Upper lobe of right lung (tissue), 1 donor: ENCODE data around the gene EFR3B. TPM values are rescaled to one million over a fixed set of nuclear protein-coding genes. Genes with fewer than 3 reads are reported as not detected.
A peak's percentile ranks its signal among the peaks of the same experiment; 100 is the strongest.

Experiments
- ATAC-seq: fragments of 200-7000 bp; cut with Tn5 transposase; one replicate; pipeline ENCODE4 v1.9.1; 2020; ENCODE audit warnings: mild to moderate bottlenecking, moderate library complexity
- DNase-seq: peaks from one replicate; pipeline ENCODE4 v3.0.0-alpha.2; 2020
- H3K27ac ChIP-seq: fragments of 200-600 bp; one replicate; pipeline ENCODE4 v1.8.0; 2022
- H3K27me3 ChIP-seq: fragments of 200-600 bp; one replicate; pipeline ENCODE4 v1.8.0; 2022; ENCODE audit warnings: mild to moderate bottlenecking
- H3K36me3 ChIP-seq: fragments of 200-600 bp; one replicate; pipeline ENCODE4 v1.8.0; 2022
- H3K4me1 ChIP-seq: fragments of 200-600 bp; one replicate; pipeline ENCODE4 v1.8.0; 2022
- H3K4me3 ChIP-seq: fragments of 200-600 bp; one replicate; pipeline ENCODE4 v1.8.0; 2022; ENCODE audit warnings: mild to moderate bottlenecking
- H3K9me3 ChIP-seq: fragments of 200-600 bp; one replicate; pipeline ENCODE4 v1.8.0; 2022
- CTCF ChIP-seq: fragments of 200-600 bp; IDR thresholded peaks from one replicate; pipeline ENCODE4 v1.8.0; 2022; ENCODE audit warnings: antibody characterized with exemption
- intact Hi-C: fragments of 100-400 bp; cut with DNase I; formaldehyde crosslinking; loops from one replicate; pipeline ENCODE4 v1.11.0; 2022
- total RNA-seq: library from RNA; stranded (reverse); fragmentation: NEBNext Ultra II Directional; extraction: Animal tissue kit (Norgen Biotek cat#: 25700); gene quantifications from one replicate; pipeline ENCODE4 v1.2.1, GENCODE V29; 2021
- donor health status: DM: no; HTN: yes; CAD: no; lungs with severe emphysema.

The EFR3B gene
- total RNA-seq, 1 donor from 2014 or later: 10.7 TPM

GRCh38 chr2:25036221-25036559 lies 5.7 kb upstream of the EFR3B start:
- intact Hi-C loops: no loop called here

GRCh38 chr2:25039126-25039525 lies 2.8 kb upstream of the EFR3B start:
- no peak overlapping the region for H3K4me3 ChIP-seq
- peaks cover 19% of the 10 kb centered on the region for H3K4me1 ChIP-seq
- no peak overlapping the region for H3K27ac ChIP-seq
- intact Hi-C loops: no loop called here
- H3K9me3 ChIP-seq: no peaks in the 10 kb centered on the region
- no peaks in the 10 kb centered on the region for H3K36me3 ChIP-seq
- no peak for TF ChIP-seq CTCF
- ATAC-seq: no peak
- DNase-seq: no peak
- H3K27me3 ChIP-seq: peaks cover 7% of the 10 kb centered on the region

More at GRCh38 chr2:25036221-25036559, 5.7 kb upstream of the EFR3B start:
- Histone ChIP-seq H3K4me3 (no peak overlapping the region), H3K27me3 (no peaks in the 10 kb centered on the region), H3K27ac (no peak overlapping the region), H3K9me3 (no peaks in the 10 kb centered on the region), H3K4me1 (peaks cover under 1% of the 10 kb centered on the region), H3K36me3 (no peaks in the 10 kb centered on the region)
- DNase-seq (no peak), ATAC-seq (no peak)
- no peak for TF ChIP-seq CTCF

- ATAC-seq: peak; percentile 61
These were observed 459 bp upstream of the EFR3B start for GRCh38 chr2:25041307-25041927.

GRCh38 chr2:25042321-25043240 lies 705 bp downstream of the EFR3B start:
- peak overlapping the region; percentile 80 for H3K4me3 ChIP-seq
- H3K9me3 ChIP-seq: no peaks in the 10 kb centered on the region
- no peaks in the 10 kb centered on the region for H3K36me3 ChIP-seq
- H3K27ac ChIP-seq: peak overlapping the region; percentile 51
- DNase-seq (peak; percentile 68), ATAC-seq (peak; percentile 34)
- H3K27me3 ChIP-seq: peaks cover 16% of the 10 kb centered on the region
- intact Hi-C loops: no loop called here
- H3K4me1 ChIP-seq: peaks cover 19% of the 10 kb centered on the region
- TF ChIP-seq CTCF: no peak

More at GRCh38 chr2:25041307-25041927, 459 bp upstream of the EFR3B start:
- DNase-seq: peak; percentile 84
- Histone ChIP-seq H3K27me3 (peaks cover 16% of the 10 kb centered on the region), H3K4me3 (peak overlapping the region; percentile 80), H3K4me1 (peaks cover 19% of the 10 kb centered on the region), H3K36me3 (no peaks in the 10 kb centered on the region), H3K27ac (peak overlapping the region; percentile 67), H3K9me3 (no peaks in the 10 kb centered on the region)
- intact Hi-C loops: no loop called here
- peak; percentile 34 for TF ChIP-seq CTCF

- H3K4me3 ChIP-seq: peak overlapping the region; percentile 80
These were observed 1.5 kb downstream of the EFR3B start for GRCh38 chr2:25043241-25043867.

More at GRCh38 chr2:25043241-25043867, 1.5 kb downstream of the EFR3B start:
- no peak overlapping the region for H3K27ac ChIP-seq
- ATAC-seq (no peak), DNase-seq (no peak)
- no peak for TF ChIP-seq CTCF
- H3K4me1 ChIP-seq: peaks cover 19% of the 10 kb centered on the region
- H3K9me3 ChIP-seq: no peaks in the 10 kb centered on the region
- H3K36me3 ChIP-seq: no peaks in the 10 kb centered on the region
- intact Hi-C loops: no loop called here
- peaks cover 16% of the 10 kb centered on the region for H3K27me3 ChIP-seq
